GM23338 (cell line): Measurements from ENCODE around the gene FTO. TPM values are rescaled to one million over a fixed set of nuclear protein-coding genes. Genes with fewer than 3 reads are reported as not detected.

ENCODE experiments used
- ATAC-seq: fragments of 200-7000 bp; cut with Tn5 transposase; 3 replicates; pipeline ENCODE4 v1.9.1; 2020
- DNase-seq: peaks from one replicate; pipeline ENCODE4 v3.0.0-alpha.2; 2015; ENCODE audit warnings: low spot score
- H2AFZ ChIP-seq: fragments of 200-600 bp; sonication (generic); 2 replicates; pipeline ENCODE4 v1.8.0; 2016; ENCODE audit warnings: antibody characterized with exemption, mild to moderate bottlenecking, moderate library complexity
- H3F3A ChIP-seq: fragments of 200-600 bp; sonication (generic); replicated peaks from 2 replicates; pipeline ENCODE4 v1.8.0; 2017; ENCODE audit warnings: antibody characterized with exemption, mixed run types, low read depth
- H3K27ac ChIP-seq: fragments of 200-600 bp; sonication (generic); 2 replicates; pipeline ENCODE4 v1.6.1; 2016; ENCODE audit warnings: low read depth
- H3K27me3 ChIP-seq: fragments of 200-600 bp; sonication (generic); 2 replicates; pipeline ENCODE4 v1.8.0; 2016; ENCODE audit warnings: mild to moderate bottlenecking, mixed run types, moderate library complexity; ENCODE audit not compliant: insufficient read depth
- H3K36me3 ChIP-seq: fragments of 200-600 bp; sonication (generic); 2 replicates; pipeline ENCODE4 v1.8.0; 2016; ENCODE audit warnings: mild to moderate bottlenecking; ENCODE audit not compliant: insufficient read depth
- H3K4me1 ChIP-seq: fragments of 200-600 bp; sonication (generic); 2 replicates; pipeline ENCODE4 v1.8.0; 2016; ENCODE audit warnings: mild to moderate bottlenecking, moderate library complexity; ENCODE audit not compliant: insufficient read depth
- H3K4me2 ChIP-seq: fragments of 200-600 bp; sonication (generic); 2 replicates; pipeline ENCODE4 v1.7.1; 2017; ENCODE audit warnings: mixed run types
- H3K4me3 ChIP-seq: fragments of 200-600 bp; sonication (generic); 2 replicates; pipeline ENCODE4 v1.6.1; 2016; ENCODE audit warnings: mixed run types
- H3K79me2 ChIP-seq: fragments of 200-600 bp; sonication (generic); replicated peaks from 2 replicates; pipeline ENCODE4 v1.8.0; 2017; ENCODE audit warnings: mild to moderate bottlenecking; ENCODE audit not compliant: insufficient read depth
- H3K9me2 ChIP-seq: fragments of 200-600 bp; sonication (generic); 2 replicates; pipeline ENCODE4 v1.8.0; 2017; ENCODE audit not compliant: insufficient read depth
- H4K20me1 ChIP-seq: fragments of 200-600 bp; sonication (generic); replicated peaks from 2 replicates; pipeline ENCODE4 v1.8.0; 2017; ENCODE audit warnings: mild to moderate bottlenecking; ENCODE audit not compliant: insufficient read depth
- H3K27ac Mint-ChIP-seq: 2 replicates; pipeline ENCODE4 v1.8.0; 2020; ENCODE audit warnings: inconsistent platforms, mild to moderate bottlenecking, moderate library complexity, mixed read lengths
- H3K27me3 Mint-ChIP-seq: 3 replicates; pipeline ENCODE4 v1.8.0; 2022; ENCODE audit warnings: low read depth, mild to moderate bottlenecking, moderate library complexity, mixed read lengths, inconsistent platforms; ENCODE audit not compliant: insufficient read depth, poor library complexity
- H3K36me3 Mint-ChIP-seq: 3 replicates; pipeline ENCODE4 v1.8.0; 2021; ENCODE audit warnings: low read depth, mild to moderate bottlenecking, inconsistent platforms, moderate library complexity, mixed read lengths
- H3K4me1 Mint-ChIP-seq: 3 replicates; pipeline ENCODE4 v1.8.0; 2020; ENCODE audit warnings: mild to moderate bottlenecking, inconsistent platforms, mixed read lengths
- H3K4me3 Mint-ChIP-seq: 3 replicates; pipeline ENCODE4 v1.8.0; 2021; ENCODE audit warnings: moderate library complexity, mild to moderate bottlenecking, inconsistent platforms, mixed read lengths
- H3K9me3 Mint-ChIP-seq: 3 replicates; pipeline ENCODE4 v1.8.0; 2020; ENCODE audit warnings: moderate library complexity, mild to moderate bottlenecking, inconsistent platforms, mixed read lengths
- CREB1 ChIP-seq: fragments of 250-450 bp; sonication (Bioruptor Pico); IDR thresholded peaks from 2 replicates; pipeline ENCODE4 v1.5.0; 2020; ENCODE audit warnings: low read depth, mild to moderate bottlenecking, moderate library complexity
- ETS1 ChIP-seq: IDR thresholded peaks from 2 replicates; pipeline ENCODE4 v1.6.1; 2016; ENCODE audit warnings: antibody characterized with exemption
- EZH2 ChIP-seq: fragments of 200-600 bp; sonication (generic); IDR thresholded peaks from one replicate; pipeline ENCODE4 v1.8.0; 2017; ENCODE audit warnings: antibody characterized with exemption, mild to moderate bottlenecking, low read depth; ENCODE audit not compliant: unreplicated experiment
- EZH2phosphoT487 ChIP-seq: fragments of 200-600 bp; sonication (generic); IDR thresholded peaks from one replicate; pipeline ENCODE4 v1.8.1; 2018; ENCODE audit warnings: antibody characterized with exemption; ENCODE audit not compliant: unreplicated experiment
- NANOG ChIP-seq: IDR thresholded peaks from 2 replicates; pipeline ENCODE4 v1.6.1; 2016; ENCODE audit warnings: antibody characterized with exemption, borderline replicate concordance
- REST ChIP-seq: IDR thresholded peaks from one replicate; pipeline ENCODE4 v1.6.1; 2018; ENCODE audit warnings: antibody characterized with exemption; ENCODE audit not compliant: unreplicated experiment
- polyA plus RNA-seq: library from polyadenylated mRNA; unstranded; fragments of >200 nt; fragmentation: Nextera tagmentation; extraction: Ambion mirVana; gene quantifications from 2 replicates; pipeline ENCODE4 v1.2.1, GENCODE V29; 2016
- total RNA-seq: library from RNA; depleted of rRNA; stranded (reverse); fragments of >200 nt; shearing (Covaris generic); gene quantifications from 2 replicates; pipeline ENCODE4 v1.2.3, GENCODE V29; 2014

Gene FTO
- total and polyA plus RNA-seq, 2 experiments from 2014 or later = 17.7 to 69.6 TPM

GRCh38 chr16:54097774-54098173 is 393.8 kb downstream of the FTO start (continued):
- TF ChIP-seq CREB1 (CRISPR knock-in tag) (no peak), EZH2 (no peak), NANOG (no peak), ETS1 (no peak), EZH2phosphoT487 (no peak)

GRCh38 chr16:54098247-54098646 is 394.3 kb downstream of the FTO start:
- Histone ChIP-seq H4K20me1 (no peaks in the 10 kb centered on the region), H3K4me1 (no peaks in the 10 kb centered on the region), H3K79me2 (no peaks in the 10 kb centered on the region), H3K36me3 (no peaks in the 10 kb centered on the region), H3K4me2 (no peak overlapping the region), H2AFZ (no peak overlapping the region), H3F3A (no peaks in the 10 kb centered on the region), H3K27me3 (no peaks in the 10 kb centered on the region), H3K4me3 (no peak overlapping the region), H3K27ac (no peak overlapping the region), H3K9me2 (no peaks in the 10 kb centered on the region)
- Mint-ChIP-seq H3K27me3 (peaks cover 6% of the 10 kb centered on the region), H3K9me3 (no peaks in the 10 kb centered on the region), H3K27ac (no peak overlapping the region), H3K36me3 (no peaks in the 10 kb centered on the region), H3K4me3 (no peak overlapping the region), H3K4me1 (no peaks in the 10 kb centered on the region)
- TF ChIP-seq ETS1 = no peak
- ATAC-seq = no peak
- no peak for DNase-seq

- Mint-ChIP-seq H3K27ac (no peak overlapping the region), H3K36me3 (no peaks in the 10 kb centered on the region), H3K27me3 (peaks cover 6% of the 10 kb centered on the region), H3K9me3 (no peaks in the 10 kb centered on the region), H3K4me3 (no peak overlapping the region), H3K4me1 (no peaks in the 10 kb centered on the region)
- no peak for DNase-seq
- no peak for TF ChIP-seq REST
- Histone ChIP-seq H4K20me1 (no peaks in the 10 kb centered on the region), H3F3A (no peaks in the 10 kb centered on the region), H3K36me3 (no peaks in the 10 kb centered on the region), H3K79me2 (no peaks in the 10 kb centered on the region), H3K9me2 (no peaks in the 10 kb centered on the region), H3K4me3 (no peak overlapping the region), H3K4me1 (no peaks in the 10 kb centered on the region), H3K4me2 (no peak overlapping the region), H2AFZ (no peak overlapping the region), H3K27me3 (no peaks in the 10 kb centered on the region), H3K27ac (no peak overlapping the region)
- no peak for ATAC-seq
These were observed 395.7 kb downstream of the FTO start for GRCh38 chr16:54099627-54100026.
